Left renal cortex interstitium (tissue), 4 donors: ENCODE measurements around the gene NDRG4. TPM values are rescaled to one million over a fixed set of nuclear protein-coding genes. Genes with fewer than 3 reads are reported as not detected.

Experiments used
- DNase-seq, 4 donors: peaks; one replicate each; pipeline ENCODE4 v3.0.0-alpha.2; 2013; ENCODE audit warnings: low read depth in 4 of 4, low spot score in 2 of 4, missing footprints in 1 of 4
- polyA plus RNA-seq, 4 donors: library from polyadenylated mRNA; unstranded; fragments of 120-200 nt; gene quantifications; one replicate each; pipeline ENCODE4 v1.2.1, GENCODE V29; 2013; ENCODE audit not compliant: insufficient read length in 4 of 4

The NDRG4 gene
- 10 to 100 TPM in 3 of 4 donors, 1 to 10 TPM in 1; 9.0 to 12.9 (median 11.4) TPM for polyA plus RNA-seq

DNA sequence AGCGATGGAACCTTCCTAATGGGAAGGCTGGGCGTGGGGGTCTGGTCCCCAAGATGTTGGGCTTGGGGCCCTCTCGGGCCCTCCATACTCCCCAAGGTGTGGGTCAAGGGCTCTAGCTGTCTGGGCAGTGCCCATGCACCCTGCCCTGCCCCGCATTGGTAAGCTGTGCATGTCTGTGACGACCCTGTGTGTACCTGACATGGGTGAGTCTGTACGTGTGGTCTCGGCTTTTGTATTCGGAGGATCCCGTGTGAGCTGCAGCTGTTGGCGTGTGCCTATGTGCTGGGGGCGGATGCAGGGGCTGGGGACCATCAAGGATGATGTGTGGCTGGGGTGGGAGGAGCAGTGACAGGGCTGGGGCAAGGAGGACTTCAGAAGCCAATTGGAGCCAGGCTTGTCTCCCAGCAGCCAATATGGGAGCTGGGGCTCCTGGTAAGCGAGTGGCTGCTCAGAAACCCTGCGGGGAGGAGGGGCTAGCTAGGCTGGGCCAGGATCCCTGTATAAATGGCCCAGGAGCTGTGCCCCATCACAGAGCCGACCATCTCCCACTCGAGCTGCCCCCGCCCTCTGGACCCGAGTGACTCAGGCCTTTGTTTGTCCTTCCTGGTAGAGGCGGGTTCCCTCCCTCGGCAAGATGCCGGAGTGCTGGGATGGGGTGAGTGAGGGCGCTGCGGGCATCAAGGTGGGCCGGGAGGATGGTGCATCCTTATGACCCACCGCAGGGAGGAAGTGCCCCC, at the start of gene NDRG4:
TSS of gene NDRG4 (plus strand) at position 529 of the 737 bp plus-strand sequence. CDS start at position 635, 106 bp downstream.
- DNase-seq, result peak in 1 of 4 donors; percentile 83

GRCh38 chr16:58450590-58450989, 49.4 kb upstream of the NDRG4 start:
- DNase-seq, result no peak

- DNase-seq, result no peak
Observed at GRCh38 chr16:58451265-58451689, 48.7 kb upstream of the NDRG4 start.

DNA sequence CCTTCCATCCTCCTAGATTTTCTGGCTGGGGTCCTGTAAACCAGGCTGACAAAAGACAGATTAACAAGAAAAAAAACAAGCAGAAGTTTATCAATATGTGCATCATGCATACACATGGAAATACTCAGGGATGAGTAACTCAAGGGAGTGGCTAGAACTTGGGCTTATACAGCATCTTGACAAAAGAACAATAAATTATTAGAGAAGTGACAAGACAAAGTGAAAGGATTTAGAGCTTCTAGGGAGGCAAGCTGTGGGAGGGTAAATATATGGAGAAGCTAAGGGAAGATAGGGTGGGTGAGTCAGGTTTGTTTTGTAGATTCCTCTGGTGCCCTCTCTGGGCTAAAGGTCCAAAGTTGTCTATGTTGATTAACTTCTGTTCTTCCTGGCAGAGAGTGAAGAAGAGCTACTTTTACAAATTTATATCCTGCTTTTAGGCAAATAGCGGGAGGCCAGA, 48.0 kb upstream of the NDRG4 start:
- DNase-seq, result no peak

DNA sequence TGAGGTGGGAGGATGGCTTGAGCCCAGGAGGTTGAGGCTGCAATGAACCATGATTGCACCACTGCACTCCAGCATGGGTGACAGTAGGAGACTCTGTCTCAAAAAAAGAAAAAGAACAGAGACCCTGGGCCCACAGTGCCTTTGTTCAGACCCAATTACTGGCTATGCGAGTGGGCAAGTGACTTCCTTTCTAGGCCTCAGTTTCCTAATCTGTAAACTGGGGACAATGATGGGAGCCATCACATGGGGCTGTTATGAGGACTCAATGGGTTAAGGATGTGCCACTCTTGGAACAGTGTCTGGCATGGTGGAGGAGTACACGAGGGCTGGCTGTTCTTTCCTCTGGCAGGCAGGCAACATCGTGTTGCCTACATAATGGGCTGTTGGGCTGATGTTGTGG, 47.3 kb upstream of the NDRG4 start:
- DNase-seq, result no peak

GRCh38 chr16:58454178-58454577, 45.8 kb upstream of the NDRG4 start:
- DNase-seq, result no peak

GRCh38 chr16:58454856-58455255, 45.1 kb upstream of the NDRG4 start:
- DNase-seq, result no peak

- DNase-seq, result no peak
Observed at GRCh38 chr16:58455750-58456149, 44.2 kb upstream of the NDRG4 start.

DNA sequence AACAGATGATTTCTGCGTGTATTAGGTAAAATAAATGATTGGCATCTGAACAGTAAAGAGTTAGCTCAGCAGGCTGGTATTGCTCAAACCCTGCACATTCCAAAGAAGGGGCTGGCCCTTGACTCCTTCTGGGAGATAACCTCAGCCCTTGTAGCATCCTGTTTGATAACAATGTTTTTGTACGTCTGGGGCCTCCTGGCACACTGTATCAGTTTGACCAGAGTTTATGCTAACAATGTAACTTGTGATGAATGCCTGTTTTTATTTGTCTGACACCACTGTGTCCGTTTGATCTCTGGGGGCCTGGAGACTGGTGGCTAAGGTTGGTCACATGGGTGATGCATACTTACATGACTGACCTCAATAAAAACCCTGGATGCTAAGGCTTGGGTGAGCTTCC, 43.8 kb upstream of the NDRG4 start:
- DNase-seq, result no peak

- DNase-seq, result no peak
Observed at GRCh38 chr16:58458606-58459343, 41.2 kb upstream of the NDRG4 start.

- no peak for DNase-seq
Observed at GRCh38 chr16:58459344-58460218, 40.4 kb upstream of the NDRG4 start.

- no peak for DNase-seq
Observed at GRCh38 chr16:58460219-58460610, 39.7 kb upstream of the NDRG4 start.

- DNase-seq, result no peak
Observed at GRCh38 chr16:58461056-58461455, 38.9 kb upstream of the NDRG4 start.

DNA sequence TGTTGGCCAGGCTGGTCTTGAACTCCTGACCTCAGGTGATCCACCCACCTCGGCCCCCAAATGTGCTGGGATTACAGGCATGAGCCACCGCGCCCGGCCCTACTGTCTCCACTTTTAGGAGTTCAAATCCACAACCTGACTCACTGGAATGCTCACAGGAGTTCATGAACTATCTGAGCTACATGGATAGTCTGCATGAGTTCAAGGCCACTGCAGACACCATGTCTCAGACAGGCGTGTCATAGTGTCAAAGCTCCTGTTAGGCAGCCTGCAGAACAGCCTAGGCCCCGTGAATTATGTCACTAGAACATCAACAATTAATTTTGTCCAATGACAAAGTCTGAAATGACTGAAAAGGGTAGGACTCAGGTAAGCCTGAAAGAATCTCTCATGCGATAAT, 38.3 kb upstream of the NDRG4 start:
- no peak for DNase-seq

GRCh38 chr16:58462089-58462488, 37.9 kb upstream of the NDRG4 start:
- DNase-seq, result no peak

DNA sequence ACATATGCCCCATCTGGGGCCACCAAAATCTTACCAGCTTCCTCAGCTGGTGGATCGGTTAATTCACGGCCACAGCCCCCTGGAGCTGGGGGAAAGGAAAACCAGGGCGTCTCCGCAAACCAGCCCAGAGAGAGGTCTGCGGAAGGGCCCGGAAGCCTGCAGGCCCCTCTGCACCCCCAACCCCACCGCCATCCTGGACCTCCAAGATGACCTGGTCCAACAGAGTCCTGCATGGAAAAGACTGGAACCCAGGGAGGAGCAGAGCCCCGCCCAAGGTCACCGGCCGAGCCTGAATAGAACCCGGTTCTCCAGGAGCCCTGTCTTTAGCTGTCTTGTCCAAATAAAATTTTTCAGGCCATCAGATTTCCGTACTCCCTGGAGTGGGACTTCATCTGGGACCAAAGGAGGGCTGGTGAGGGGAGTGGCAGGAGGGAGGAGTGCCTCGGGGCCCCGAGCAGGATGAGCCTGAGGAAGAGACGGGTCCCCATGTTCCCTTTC, 37.4 kb upstream of the NDRG4 start:
- no peak for DNase-seq

DNA sequence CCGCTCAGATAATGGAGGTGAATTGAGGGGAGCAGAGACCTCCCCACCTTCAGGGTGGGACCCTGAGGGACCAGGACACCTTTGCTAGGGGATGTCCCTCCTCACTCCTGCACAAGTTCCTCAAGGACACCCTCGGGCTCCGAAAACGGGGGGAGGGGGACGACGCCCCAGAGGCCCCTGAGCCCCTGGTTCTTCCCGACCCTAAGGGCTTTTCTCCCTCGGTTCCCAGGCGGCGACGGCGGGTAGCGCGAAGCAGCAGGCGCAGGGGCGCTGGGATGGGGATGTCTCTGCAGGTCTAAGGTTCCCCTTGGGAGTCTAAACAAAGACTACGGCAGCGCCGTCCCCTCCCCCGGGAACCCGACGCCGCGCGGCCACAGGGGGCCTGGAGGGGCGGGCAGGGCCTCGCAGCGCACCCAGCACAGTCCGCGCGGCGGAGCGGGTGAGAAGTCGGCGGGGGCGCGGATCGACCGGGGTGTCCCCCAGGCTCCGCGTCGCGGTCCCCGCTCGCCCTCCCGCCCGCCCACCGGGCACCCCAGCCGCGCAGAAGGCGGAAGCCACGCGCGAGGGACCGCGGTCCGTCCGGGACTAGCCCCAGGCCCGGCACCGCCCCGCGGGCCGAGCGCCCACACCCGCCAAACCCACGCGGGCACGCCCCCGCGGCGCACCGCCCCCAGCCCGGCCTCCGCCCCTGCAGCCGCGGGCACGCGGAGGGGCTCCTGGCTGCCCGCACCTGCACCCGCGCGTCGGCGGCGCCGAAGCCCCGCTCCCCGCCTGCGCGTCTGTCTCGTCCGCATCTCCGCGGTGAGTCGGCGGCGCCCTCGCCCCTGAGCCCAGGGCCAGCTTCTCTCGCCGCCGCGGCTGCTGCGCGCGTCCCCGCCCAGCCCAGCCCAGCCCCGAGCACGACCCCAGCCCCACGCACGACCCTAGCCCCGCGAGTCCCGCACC, 36.7 kb upstream of the NDRG4 start:
- DNase-seq, result no peak

- DNase-seq, result no peak
Observed at GRCh38 chr16:58464047-58464915, 35.7 kb upstream of the NDRG4 start.
